HepG2 (cell line): Measurements from ENCODE around the gene SLC12A2.

ENCODE experiments used
- AHR ChIP-seq: IDR thresholded peaks from 2 replicates; pipeline ENCODE4 v1.6.1; 2018; ENCODE audit warnings: missing genetic modification reagents, missing compliant biosample characterization
- ASH2L ChIP-seq: fragments of 300-600, 200-600 bp; sonication (generic); IDR thresholded peaks from 2 replicates; pipeline ENCODE4 v1.7.0; 2017; ENCODE audit warnings: low read depth, mild to moderate bottlenecking, moderate library complexity, mixed read lengths, low read length; ENCODE audit not compliant: insufficient read length
- JUNB ChIP-seq: sonication (generic); formaldehyde crosslinking; IDR thresholded peaks from 2 replicates; pipeline ENCODE4 v1.8.0; 2022; ENCODE audit warnings: missing genetic modification reagents, mild to moderate bottlenecking, borderline replicate concordance
- MAFG ChIP-seq: sonication (generic); formaldehyde crosslinking; IDR thresholded peaks from 2 replicates; pipeline ENCODE4 v1.5.1; 2020; ENCODE audit warnings: mild to moderate bottlenecking, missing genetic modification reagents
- MXI1 ChIP-seq: IDR thresholded peaks from 3 replicates; pipeline ENCODE4 v1.6.1; 2012; ENCODE audit warnings: low read depth, low read length, inconsistent platforms, borderline replicate concordance
- RXRA ChIP-seq: sonication (generic); formaldehyde crosslinking; IDR thresholded peaks from 2 replicates; pipeline ENCODE4 v1.5.1; 2020; ENCODE audit warnings: missing genetic modification reagents
- SP1 ChIP-seq, 2 experiments: fragments of 450-650 bp in 1 of 2; sonication (generic) in 1 of 2; formaldehyde crosslinking in 1 of 2; IDR thresholded peaks; 2 replicates each; pipeline versions ENCODE4 v1.4.0 to v1.6.1; 2016 to 2020; ENCODE audit warnings: missing genetic modification reagents in 1 of 2
- ZZZ3 ChIP-seq: sonication (generic); formaldehyde crosslinking; IDR thresholded peaks from 2 replicates; pipeline ENCODE4 v1.4.0; 2020; ENCODE audit warnings: missing genetic modification reagents, mild to moderate bottlenecking, borderline replicate concordance
- TF ChIP-seq, protein P1 (sequence below): sonication (generic); formaldehyde crosslinking; IDR thresholded peaks from 2 replicates; pipeline ENCODE4 v1.4.0; 2020; ENCODE audit warnings: missing genetic modification reagents
- TF ChIP-seq, protein P2 (sequence below), 2 experiments: IDR thresholded peaks; 2 replicates each; pipeline ENCODE4 v1.6.1; 2011 to 2012; ENCODE audit warnings: low read length in 2 of 2, borderline replicate concordance in 1 of 2, low read depth in 1 of 2, mild to moderate bottlenecking in 1 of 2, moderate library complexity in 1 of 2
- TF ChIP-seq, protein P3 (sequence below): sonication (generic); formaldehyde crosslinking; IDR thresholded peaks from 2 replicates; pipeline ENCODE4 v1.4.0; 2020; ENCODE audit warnings: mild to moderate bottlenecking, missing genetic modification reagents
- TF ChIP-seq, protein P4 (sequence below): sonication (generic); formaldehyde crosslinking; IDR thresholded peaks from 2 replicates; pipeline ENCODE4 v1.5.0; 2020; ENCODE audit warnings: missing genetic modification reagents
- TF ChIP-seq, protein P5 (sequence below): sonication (generic); formaldehyde crosslinking; IDR thresholded peaks from 2 replicates; pipeline ENCODE4 v1.5.1; 2020; ENCODE audit warnings: missing genetic modification reagents, mild to moderate bottlenecking, borderline replicate concordance
- TF ChIP-seq, protein P6 (sequence below): sonication (generic); formaldehyde crosslinking; IDR thresholded peaks from 2 replicates; pipeline ENCODE4 v1.8.1; 2023; ENCODE audit warnings: missing genetic modification reagents, inconsistent platforms, borderline replicate concordance

DNA sequence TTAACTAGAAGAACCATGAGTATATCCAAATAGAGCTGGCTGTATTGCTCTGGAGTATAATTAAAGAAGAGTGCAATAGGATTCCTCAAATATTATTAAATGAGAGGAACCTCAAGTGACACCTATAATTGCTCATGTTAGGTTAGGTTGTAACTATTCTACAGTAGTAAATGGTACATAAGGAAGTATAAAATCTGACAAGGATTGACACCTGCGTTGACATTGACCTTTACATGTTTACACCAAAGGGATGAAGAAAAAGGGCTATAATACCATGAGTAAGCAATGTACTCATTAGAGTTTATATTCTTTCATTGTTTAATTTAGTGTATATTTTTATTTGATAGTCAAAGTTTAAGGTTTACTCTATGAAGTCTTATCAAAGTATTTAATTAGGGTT, 48.9 kb downstream of the SLC12A2 start:
- TF ChIP-seq, protein P1, sequence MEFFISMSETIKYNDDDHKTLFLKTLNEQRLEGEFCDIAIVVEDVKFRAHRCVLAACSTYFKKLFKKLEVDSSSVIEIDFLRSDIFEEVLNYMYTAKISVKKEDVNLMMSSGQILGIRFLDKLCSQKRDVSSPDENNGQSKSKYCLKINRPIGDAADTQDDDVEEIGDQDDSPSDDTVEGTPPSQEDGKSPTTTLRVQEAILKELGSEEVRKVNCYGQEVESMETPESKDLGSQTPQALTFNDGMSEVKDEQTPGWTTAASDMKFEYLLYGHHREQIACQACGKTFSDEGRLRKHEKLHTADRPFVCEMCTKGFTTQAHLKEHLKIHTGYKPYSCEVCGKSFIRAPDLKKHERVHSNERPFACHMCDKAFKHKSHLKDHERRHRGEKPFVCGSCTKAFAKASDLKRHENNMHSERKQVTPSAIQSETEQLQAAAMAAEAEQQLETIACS (CRISPR knock-in tag), result no peak
- TF ChIP-seq, protein P2, sequence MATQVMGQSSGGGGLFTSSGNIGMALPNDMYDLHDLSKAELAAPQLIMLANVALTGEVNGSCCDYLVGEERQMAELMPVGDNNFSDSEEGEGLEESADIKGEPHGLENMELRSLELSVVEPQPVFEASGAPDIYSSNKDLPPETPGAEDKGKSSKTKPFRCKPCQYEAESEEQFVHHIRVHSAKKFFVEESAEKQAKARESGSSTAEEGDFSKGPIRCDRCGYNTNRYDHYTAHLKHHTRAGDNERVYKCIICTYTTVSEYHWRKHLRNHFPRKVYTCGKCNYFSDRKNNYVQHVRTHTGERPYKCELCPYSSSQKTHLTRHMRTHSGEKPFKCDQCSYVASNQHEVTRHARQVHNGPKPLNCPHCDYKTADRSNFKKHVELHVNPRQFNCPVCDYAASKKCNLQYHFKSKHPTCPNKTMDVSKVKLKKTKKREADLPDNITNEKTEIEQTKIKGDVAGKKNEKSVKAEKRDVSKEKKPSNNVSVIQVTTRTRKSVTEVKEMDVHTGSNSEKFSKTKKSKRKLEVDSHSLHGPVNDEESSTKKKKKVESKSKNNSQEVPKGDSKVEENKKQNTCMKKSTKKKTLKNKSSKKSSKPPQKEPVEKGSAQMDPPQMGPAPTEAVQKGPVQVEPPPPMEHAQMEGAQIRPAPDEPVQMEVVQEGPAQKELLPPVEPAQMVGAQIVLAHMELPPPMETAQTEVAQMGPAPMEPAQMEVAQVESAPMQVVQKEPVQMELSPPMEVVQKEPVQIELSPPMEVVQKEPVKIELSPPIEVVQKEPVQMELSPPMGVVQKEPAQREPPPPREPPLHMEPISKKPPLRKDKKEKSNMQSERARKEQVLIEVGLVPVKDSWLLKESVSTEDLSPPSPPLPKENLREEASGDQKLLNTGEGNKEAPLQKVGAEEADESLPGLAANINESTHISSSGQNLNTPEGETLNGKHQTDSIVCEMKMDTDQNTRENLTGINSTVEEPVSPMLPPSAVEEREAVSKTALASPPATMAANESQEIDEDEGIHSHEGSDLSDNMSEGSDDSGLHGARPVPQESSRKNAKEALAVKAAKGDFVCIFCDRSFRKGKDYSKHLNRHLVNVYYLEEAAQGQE (IDR thresholded peaks at IDR 0.05; ENCODE audit: borderline replicate concordance in 1 of 2, low read depth in 1 of 2, low read length in 2 of 2), result no peak
- TF ChIP-seq, protein P3, sequence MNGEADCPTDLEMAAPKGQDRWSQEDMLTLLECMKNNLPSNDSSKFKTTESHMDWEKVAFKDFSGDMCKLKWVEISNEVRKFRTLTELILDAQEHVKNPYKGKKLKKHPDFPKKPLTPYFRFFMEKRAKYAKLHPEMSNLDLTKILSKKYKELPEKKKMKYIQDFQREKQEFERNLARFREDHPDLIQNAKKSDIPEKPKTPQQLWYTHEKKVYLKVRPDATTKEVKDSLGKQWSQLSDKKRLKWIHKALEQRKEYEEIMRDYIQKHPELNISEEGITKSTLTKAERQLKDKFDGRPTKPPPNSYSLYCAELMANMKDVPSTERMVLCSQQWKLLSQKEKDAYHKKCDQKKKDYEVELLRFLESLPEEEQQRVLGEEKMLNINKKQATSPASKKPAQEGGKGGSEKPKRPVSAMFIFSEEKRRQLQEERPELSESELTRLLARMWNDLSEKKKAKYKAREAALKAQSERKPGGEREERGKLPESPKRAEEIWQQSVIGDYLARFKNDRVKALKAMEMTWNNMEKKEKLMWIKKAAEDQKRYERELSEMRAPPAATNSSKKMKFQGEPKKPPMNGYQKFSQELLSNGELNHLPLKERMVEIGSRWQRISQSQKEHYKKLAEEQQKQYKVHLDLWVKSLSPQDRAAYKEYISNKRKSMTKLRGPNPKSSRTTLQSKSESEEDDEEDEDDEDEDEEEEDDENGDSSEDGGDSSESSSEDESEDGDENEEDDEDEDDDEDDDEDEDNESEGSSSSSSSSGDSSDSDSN (CRISPR knock-in tag), result no peak
- TF ChIP-seq JUNB, result no peak
- TF ChIP-seq AHR (CRISPR knock-in tag), result no peak
- TF ChIP-seq, protein P4, sequence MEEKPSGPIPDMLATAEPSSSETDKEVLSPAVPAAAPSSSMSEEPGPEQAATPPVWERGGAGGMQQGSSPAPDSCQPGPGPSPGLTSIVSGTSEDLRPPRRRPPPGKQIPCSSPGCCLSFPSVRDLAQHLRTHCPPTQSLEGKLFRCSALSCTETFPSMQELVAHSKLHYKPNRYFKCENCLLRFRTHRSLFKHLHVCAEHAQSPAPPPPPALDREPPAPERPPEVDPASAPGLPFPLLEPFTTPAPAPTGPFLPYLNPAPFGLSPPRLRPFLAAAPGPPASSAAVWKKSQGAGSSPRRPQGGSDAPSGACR (CRISPR knock-in tag), result no peak
- TF ChIP-seq MXI1, result no peak
- no peak for TF ChIP-seq SP1 (IDR thresholded peaks at IDR 0.05)
- no peak for TF ChIP-seq SP1 (CRISPR knock-in tag; IDR thresholded peaks at IDR 0.05)
- TF ChIP-seq, protein P5, sequence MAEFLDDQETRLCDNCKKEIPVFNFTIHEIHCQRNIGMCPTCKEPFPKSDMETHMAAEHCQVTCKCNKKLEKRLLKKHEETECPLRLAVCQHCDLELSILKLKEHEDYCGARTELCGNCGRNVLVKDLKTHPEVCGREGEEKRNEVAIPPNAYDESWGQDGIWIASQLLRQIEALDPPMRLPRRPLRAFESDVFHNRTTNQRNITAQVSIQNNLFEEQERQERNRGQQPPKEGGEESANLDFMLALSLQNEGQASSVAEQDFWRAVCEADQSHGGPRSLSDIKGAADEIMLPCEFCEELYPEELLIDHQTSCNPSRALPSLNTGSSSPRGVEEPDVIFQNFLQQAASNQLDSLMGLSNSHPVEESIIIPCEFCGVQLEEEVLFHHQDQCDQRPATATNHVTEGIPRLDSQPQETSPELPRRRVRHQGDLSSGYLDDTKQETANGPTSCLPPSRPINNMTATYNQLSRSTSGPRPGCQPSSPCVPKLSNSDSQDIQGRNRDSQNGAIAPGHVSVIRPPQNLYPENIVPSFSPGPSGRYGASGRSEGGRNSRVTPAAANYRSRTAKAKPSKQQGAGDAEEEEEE (CRISPR knock-in tag), result no peak
- TF ChIP-seq MAFG (CRISPR knock-in tag), result no peak
- TF ChIP-seq ASH2L, result no peak
- no peak for TF ChIP-seq RXRA (CRISPR knock-in tag)
- TF ChIP-seq, protein P6, sequence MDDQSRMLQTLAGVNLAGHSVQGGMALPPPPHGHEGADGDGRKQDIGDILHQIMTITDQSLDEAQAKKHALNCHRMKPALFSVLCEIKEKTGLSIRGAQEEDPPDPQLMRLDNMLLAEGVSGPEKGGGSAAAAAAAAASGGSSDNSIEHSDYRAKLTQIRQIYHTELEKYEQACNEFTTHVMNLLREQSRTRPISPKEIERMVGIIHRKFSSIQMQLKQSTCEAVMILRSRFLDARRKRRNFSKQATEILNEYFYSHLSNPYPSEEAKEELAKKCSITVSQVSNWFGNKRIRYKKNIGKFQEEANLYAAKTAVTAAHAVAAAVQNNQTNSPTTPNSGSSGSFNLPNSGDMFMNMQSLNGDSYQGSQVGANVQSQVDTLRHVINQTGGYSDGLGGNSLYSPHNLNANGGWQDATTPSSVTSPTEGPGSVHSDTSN (CRISPR knock-in tag), result no peak
- no peak for TF ChIP-seq ZZZ3 (CRISPR knock-in tag)
